OCI-LY1 (cell line): ENCODE measurements around the gene PRKCZ.

Experiments
- H2AFZ ChIP-seq: fragments of 200-600 bp; sonication (generic), shearing (Covaris generic); 2 replicates; pipeline ENCODE4 v1.6.0; 2014; ENCODE audit warnings: antibody characterized with exemption, mild to moderate bottlenecking, low read length
- H3F3A ChIP-seq: fragments of 200-600 bp; sonication (generic), shearing (Covaris generic); 2 replicates; pipeline ENCODE4 v1.6.0; 2014; ENCODE audit warnings: mild to moderate bottlenecking, antibody characterized with exemption, low read length, moderate library complexity; ENCODE audit not compliant: insufficient read depth
- H3K27ac ChIP-seq: fragments of 200-600 bp; sonication (generic); 2 replicates; pipeline ENCODE4 v1.5.1; 2014; ENCODE audit warnings: low read length, mixed run types, mild to moderate bottlenecking, low read depth; ENCODE audit not compliant: poor library complexity, severe bottlenecking
- H3K27me3 ChIP-seq: fragments of 200-600 bp; sonication (generic); 2 replicates; pipeline ENCODE4 v1.6.0; 2014; ENCODE audit warnings: antibody characterized with exemption, mild to moderate bottlenecking, low read length, moderate library complexity; ENCODE audit not compliant: insufficient read depth
- H3K36me3 ChIP-seq: fragments of 200-600 bp; sonication (generic); 2 replicates; pipeline ENCODE4 v1.6.1; 2014; ENCODE audit warnings: mild to moderate bottlenecking, antibody characterized with exemption, low read length, moderate library complexity, mixed read lengths; ENCODE audit not compliant: insufficient read depth
- H3K4me1 ChIP-seq: fragments of 200-600 bp; sonication (generic); 2 replicates; pipeline ENCODE4 v1.5.1; 2014; ENCODE audit warnings: mild to moderate bottlenecking, low read length, moderate library complexity; ENCODE audit not compliant: insufficient read depth, severe bottlenecking
- H3K4me2 ChIP-seq: fragments of 200-600 bp; sonication (generic), shearing (Covaris generic); 2 replicates; pipeline ENCODE4 v1.6.1; 2014; ENCODE audit warnings: low read length
- H3K4me3 ChIP-seq: fragments of 200-600 bp; sonication (generic); 2 replicates; pipeline ENCODE4 v1.5.1; 2014; ENCODE audit warnings: low read length, low read depth, mild to moderate bottlenecking, mixed read lengths; ENCODE audit not compliant: poor library complexity, severe bottlenecking
- H3K79me2 ChIP-seq: fragments of 200-600 bp; shearing (Covaris generic); 2 replicates; pipeline ENCODE4 v1.6.1; 2016; ENCODE audit warnings: mixed run types, low read length, mixed read lengths; ENCODE audit not compliant: insufficient read depth
- H3K9ac ChIP-seq: fragments of 200-600 bp; sonication (generic), shearing (Covaris generic); 2 replicates; pipeline ENCODE4 v1.6.1; 2014; ENCODE audit warnings: mild to moderate bottlenecking, low read length, mixed read lengths
- H3K9me2 ChIP-seq: fragments of 200-600 bp; sonication (generic), shearing (Covaris generic); 2 replicates; pipeline ENCODE4 v1.6.1; 2014; ENCODE audit warnings: low read depth, mild to moderate bottlenecking, low read length, mixed read lengths
- H3K9me3 ChIP-seq: fragments of 200-600 bp; shearing (Covaris generic); 2 replicates; pipeline ENCODE4 v1.6.1; 2014; ENCODE audit warnings: low read length, mixed read lengths
- H4K20me1 ChIP-seq: fragments of 200-600 bp; sonication (generic), shearing (Covaris generic); 2 replicates; pipeline ENCODE4 v1.6.0; 2016; ENCODE audit warnings: mild to moderate bottlenecking, low read length; ENCODE audit not compliant: insufficient read depth
- EZH2 ChIP-seq: fragments of 200-600 bp; sonication (generic), shearing (Covaris generic); IDR thresholded peaks from 2 replicates; pipeline ENCODE4 v1.8.0; 2017; ENCODE audit warnings: borderline replicate concordance, mixed run types, mild to moderate bottlenecking, antibody characterized with exemption, low read length, moderate library complexity, mixed read lengths
- TF ChIP-seq, protein P1 (sequence below): fragments of 200-600 bp; sonication (generic), shearing (Covaris generic); IDR thresholded peaks from 2 replicates; pipeline ENCODE4 v1.5.1; 2017; ENCODE audit warnings: mild to moderate bottlenecking, antibody characterized with exemption, low read length, moderate library complexity, mixed read lengths

PRKCZ gene

GRCh38 chr1:2074396-2074795 is 24.2 kb downstream of the PRKCZ start:
- H3K4me2 ChIP-seq, result no peak overlapping the region
- H3K9ac ChIP-seq, result no peak overlapping the region
- H3K4me3 ChIP-seq, result no peak overlapping the region

GRCh38 chr1:2074944-2075740 is 24.9 kb downstream of the PRKCZ start:
- no peak overlapping the region for H3K9ac ChIP-seq
- no peaks in the 10 kb centered on the region for H3K27me3 ChIP-seq
- no peaks in the 10 kb centered on the region for H3K4me1 ChIP-seq
- no peak overlapping the region for H3K27ac ChIP-seq
- H3K36me3 ChIP-seq, result no peaks in the 10 kb centered on the region; the same call in 1 of the 2 replicates
- no peaks in the 10 kb centered on the region for H3K79me2 ChIP-seq
- no peaks in the 10 kb centered on the region for H3K9me2 ChIP-seq
- H2AFZ ChIP-seq, result no peak overlapping the region
- H3K4me2 ChIP-seq, result no peak overlapping the region
- H4K20me1 ChIP-seq, result no peaks in the 10 kb centered on the region
- H3K9me3 ChIP-seq, result peaks cover 12% of the 10 kb centered on the region
- TF ChIP-seq EZH2, result no peak
- TF ChIP-seq, protein P1, sequence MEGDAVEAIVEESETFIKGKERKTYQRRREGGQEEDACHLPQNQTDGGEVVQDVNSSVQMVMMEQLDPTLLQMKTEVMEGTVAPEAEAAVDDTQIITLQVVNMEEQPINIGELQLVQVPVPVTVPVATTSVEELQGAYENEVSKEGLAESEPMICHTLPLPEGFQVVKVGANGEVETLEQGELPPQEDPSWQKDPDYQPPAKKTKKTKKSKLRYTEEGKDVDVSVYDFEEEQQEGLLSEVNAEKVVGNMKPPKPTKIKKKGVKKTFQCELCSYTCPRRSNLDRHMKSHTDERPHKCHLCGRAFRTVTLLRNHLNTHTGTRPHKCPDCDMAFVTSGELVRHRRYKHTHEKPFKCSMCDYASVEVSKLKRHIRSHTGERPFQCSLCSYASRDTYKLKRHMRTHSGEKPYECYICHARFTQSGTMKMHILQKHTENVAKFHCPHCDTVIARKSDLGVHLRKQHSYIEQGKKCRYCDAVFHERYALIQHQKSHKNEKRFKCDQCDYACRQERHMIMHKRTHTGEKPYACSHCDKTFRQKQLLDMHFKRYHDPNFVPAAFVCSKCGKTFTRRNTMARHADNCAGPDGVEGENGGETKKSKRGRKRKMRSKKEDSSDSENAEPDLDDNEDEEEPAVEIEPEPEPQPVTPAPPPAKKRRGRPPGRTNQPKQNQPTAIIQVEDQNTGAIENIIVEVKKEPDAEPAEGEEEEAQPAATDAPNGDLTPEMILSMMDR, result no peak
- H3K4me3 ChIP-seq, result no peak overlapping the region
- H3F3A ChIP-seq, result no peaks in the 10 kb centered on the region

More at GRCh38 chr1:2074396-2074795, 24.2 kb downstream of the PRKCZ start:
- Histone ChIP-seq H3K79me2 (no peaks in the 10 kb centered on the region), H3K9me2 (no peaks in the 10 kb centered on the region), H2AFZ (no peak overlapping the region), H3K4me1 (no peaks in the 10 kb centered on the region), H3K27me3 (no peaks in the 10 kb centered on the region), H4K20me1 (no peaks in the 10 kb centered on the region), H3K9me3 (peaks cover 12% of the 10 kb centered on the region), H3K27ac (no peak overlapping the region), H3K36me3 (no peaks in the 10 kb centered on the region; the same call in 1 of the 2 replicates), H3F3A (no peaks in the 10 kb centered on the region)
- TF ChIP-seq, protein P1, result no peak
- TF ChIP-seq EZH2, result no peak

DNA sequence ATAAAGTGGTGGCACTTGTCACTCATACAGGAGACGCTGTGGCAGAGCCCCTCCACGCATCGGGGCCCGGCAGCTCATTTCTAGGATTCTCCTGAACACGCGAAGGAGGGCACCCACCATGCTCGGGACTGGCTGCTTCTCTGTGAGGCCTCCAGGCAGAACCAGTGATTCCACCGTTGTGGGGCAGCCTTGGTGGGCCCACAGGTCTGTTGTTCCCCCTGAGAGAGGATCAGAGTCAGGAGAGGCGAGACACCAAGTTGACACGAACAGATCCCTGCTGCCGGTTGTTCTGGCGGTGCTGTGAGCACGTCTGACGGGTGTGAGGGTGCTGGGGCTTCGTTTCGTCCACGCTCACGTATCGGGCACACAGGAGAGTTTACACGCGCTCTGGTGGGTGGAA is 26.6 kb downstream of the PRKCZ start:
- H3K4me2 ChIP-seq, result no peak overlapping the region
- H3K9me3 ChIP-seq, result peaks cover 12% of the 10 kb centered on the region
- no peaks in the 10 kb centered on the region for H3K9me2 ChIP-seq

More for the DNA sequence above, 26.6 kb downstream of the PRKCZ start:
- H4K20me1 ChIP-seq, result no peaks in the 10 kb centered on the region
- no peak overlapping the region for H3K4me3 ChIP-seq
- no peaks in the 10 kb centered on the region for H3K79me2 ChIP-seq
- no peaks in the 10 kb centered on the region for H3K27me3 ChIP-seq
- no peaks in the 10 kb centered on the region for H3K4me1 ChIP-seq
- H3K27ac ChIP-seq, result no peak overlapping the region
- no peak overlapping the region for H3K9ac ChIP-seq
- no peaks in the 10 kb centered on the region for H3F3A ChIP-seq
- no peak overlapping the region for H2AFZ ChIP-seq
- TF ChIP-seq, protein P1, result no peak
- TF ChIP-seq EZH2, result no peak
- no peaks in the 10 kb centered on the region; the same call in 1 of the 2 replicates for H3K36me3 ChIP-seq
